Stomach smooth muscle (tissue), 2 donors: Measurements from ENCODE around the gene PIGU.

Experiments used
- H3K27ac ChIP-seq: one replicate; pipeline ENCODE4 v1.7.0; 2013; ENCODE audit warnings: mild to moderate bottlenecking, low read length, inconsistent platforms
- H3K27me3 ChIP-seq, 2 donors: one replicate each; pipeline ENCODE4 v1.7.0; 2013; ENCODE audit warnings: low read length in 2 of 2; ENCODE audit not compliant: insufficient read depth in 2 of 2, control insufficient read depth in 1 of 2
- H3K36me3 ChIP-seq, 2 donors: one replicate each; pipeline ENCODE4 v1.7.0; 2013; ENCODE audit warnings: low read length in 2 of 2; ENCODE audit not compliant: control insufficient read depth in 2 of 2, insufficient read depth in 2 of 2
- H3K4me1 ChIP-seq: one replicate; pipeline ENCODE4 v1.7.0; 2013; ENCODE audit warnings: low read length; ENCODE audit not compliant: control insufficient read depth, insufficient read depth
- H3K4me3 ChIP-seq, 2 donors: one replicate each; pipeline ENCODE4 v1.7.0; 2013; ENCODE audit warnings: low read length in 2 of 2
- H3K9ac ChIP-seq, 2 donors: one replicate each; pipeline ENCODE4 v1.7.0; 2013; ENCODE audit warnings: low read length in 2 of 2, mild to moderate bottlenecking in 1 of 2
- H3K9me3 ChIP-seq, 2 donors: one replicate each; pipeline ENCODE4 v1.7.0; 2013; ENCODE audit warnings: low read length in 2 of 2; ENCODE audit not compliant: control insufficient read depth in 2 of 2
- donor health status: healthy.
- donor health status: Pancreatic carcinoma.

Gene PIGU

GRCh38 chr20:34583544-34583943 is 93.3 kb downstream of the PIGU start:
- Histone ChIP-seq H3K36me3 (peaks cover 13 to 25% of the 10 kb centered on the region in 2 donors), H3K27me3 (no peaks in the 10 kb centered on the region), H3K4me3 (no peak overlapping the region), H3K9ac (no peak overlapping the region), H3K27ac (no peak overlapping the region), H3K4me1 (peaks cover 13% of the 10 kb centered on the region), H3K9me3 (no peaks in the 10 kb centered on the region)

- Histone ChIP-seq H3K4me1 (peaks cover 13% of the 10 kb centered on the region), H3K9ac (no peak overlapping the region), H3K27ac (no peak overlapping the region), H3K36me3 (peaks cover 10 to 27% of the 10 kb centered on the region in 2 donors), H3K27me3 (no peaks in the 10 kb centered on the region), H3K9me3 (no peaks in the 10 kb centered on the region), H3K4me3 (no peak overlapping the region)
Observed at GRCh38 chr20:34582911-34583310, 94.0 kb downstream of the PIGU start.

- H3K4me1 ChIP-seq = peaks cover 13% of the 10 kb centered on the region
- H3K36me3 ChIP-seq = peaks cover 10 to 27% of the 10 kb centered on the region in 2 donors
Observed at GRCh38 chr20:34582221-34582620, 94.7 kb downstream of the PIGU start.

GRCh38 chr20:34581341-34582184 is 95.3 kb downstream of the PIGU start:
- H3K27me3 ChIP-seq = no peaks in the 10 kb centered on the region
- H3K4me1 ChIP-seq = peaks cover 13% of the 10 kb centered on the region
- no peaks in the 10 kb centered on the region for H3K9me3 ChIP-seq
- peaks cover 7 to 27% of the 10 kb centered on the region in 2 donors for H3K36me3 ChIP-seq
- peak overlapping the region; percentile 46 for H3K27ac ChIP-seq
- H3K9ac ChIP-seq = no peak overlapping the region
- no peak overlapping the region for H3K4me3 ChIP-seq

More at GRCh38 chr20:34582221-34582620, 94.7 kb downstream of the PIGU start:
- Histone ChIP-seq H3K4me3 (no peak overlapping the region), H3K9ac (no peak overlapping the region), H3K27ac (peak overlapping the region; percentile 46), H3K27me3 (no peaks in the 10 kb centered on the region), H3K9me3 (no peaks in the 10 kb centered on the region)

- Histone ChIP-seq H3K9me3 (no peaks in the 10 kb centered on the region), H3K36me3 (peaks cover 7 to 26% of the 10 kb centered on the region in 2 donors), H3K4me3 (no peak overlapping the region), H3K27ac (no peak overlapping the region), H3K4me1 (peaks cover 13% of the 10 kb centered on the region), H3K9ac (no peak overlapping the region), H3K27me3 (no peaks in the 10 kb centered on the region)
Observed at GRCh38 chr20:34579979-34580940, 96.6 kb downstream of the PIGU start.

- Histone ChIP-seq H3K9me3 (no peaks in the 10 kb centered on the region), H3K9ac (no peak overlapping the region), H3K27me3 (no peaks in the 10 kb centered on the region), H3K4me3 (no peak overlapping the region), H3K4me1 (peaks cover 13% of the 10 kb centered on the region), H3K36me3 (peaks cover 11 to 31% of the 10 kb centered on the region in 2 donors), H3K27ac (no peak overlapping the region)
Observed at GRCh38 chr20:34579191-34579978, 97.5 kb downstream of the PIGU start.

GRCh38 chr20:34578521-34578920 is 98.4 kb downstream of the PIGU start:
- Histone ChIP-seq H3K9me3 (no peaks in the 10 kb centered on the region), H3K4me3 (no peak overlapping the region), H3K4me1 (peaks cover 13% of the 10 kb centered on the region), H3K27ac (no peak overlapping the region), H3K9ac (no peak overlapping the region), H3K27me3 (no peaks in the 10 kb centered on the region), H3K36me3 (peaks cover 11 to 35% of the 10 kb centered on the region in 2 donors)

- Histone ChIP-seq H3K27me3 (no peaks in the 10 kb centered on the region), H3K4me3 (no peak overlapping the region), H3K9me3 (no peaks in the 10 kb centered on the region), H3K36me3 (peaks cover 11 to 37% of the 10 kb centered on the region in 2 donors), H3K9ac (no peak overlapping the region), H3K4me1 (peaks cover 13% of the 10 kb centered on the region), H3K27ac (no peak overlapping the region)
Observed at GRCh38 chr20:34578025-34578424, 98.9 kb downstream of the PIGU start.

GRCh38 chr20:34577061-34577460 is 99.8 kb downstream of the PIGU start:
- no peak overlapping the region for H3K9ac ChIP-seq
- no peak overlapping the region for H3K27ac ChIP-seq
- peaks cover 13% of the 10 kb centered on the region for H3K4me1 ChIP-seq
- H3K4me3 ChIP-seq = no peak overlapping the region
- no peaks in the 10 kb centered on the region for H3K27me3 ChIP-seq
- H3K36me3 ChIP-seq = peaks cover 11 to 36% of the 10 kb centered on the region in 2 donors
- no peaks in the 10 kb centered on the region for H3K9me3 ChIP-seq

- Histone ChIP-seq H3K4me3 (no peak overlapping the region), H3K4me1 (peaks cover 6% of the 10 kb centered on the region), H3K27me3 (no peaks in the 10 kb centered on the region), H3K27ac (no peak overlapping the region), H3K9ac (no peak overlapping the region), H3K36me3 (peaks cover 13 to 37% of the 10 kb centered on the region in 2 donors), H3K9me3 (no peaks in the 10 kb centered on the region)
Observed at GRCh38 chr20:34575756-34576155, 101.1 kb downstream of the PIGU start.
